ENCODE results near the gene BABAM2.
A peak's percentile ranks its signal among the peaks of the same experiment; 100 is the strongest.

BABAM2 gene

GRCh38 chr2:28338831-28339321, 448.3 kb downstream of the BABAM2 start:
- no peak overlapping the region for H3K27ac ChIP-seq
- no peak for TF ChIP-seq CTCF (conservative IDR thresholded peaks at IDR 0.05)

GRCh38 chr2:28339516-28340175, 449.1 kb downstream of the BABAM2 start:
- H3K27ac ChIP-seq, result no peak overlapping the region
- TF ChIP-seq CTCF (conservative IDR thresholded peaks at IDR 0.05), result no peak

- peak overlapping the region; percentile 9; the same call in 1 of the 2 replicates for H3K27ac ChIP-seq
- no peak for TF ChIP-seq CTCF (conservative IDR thresholded peaks at IDR 0.05)
Observed at GRCh38 chr2:28340312-28341202, 450.0 kb downstream of the BABAM2 start.

- no peak for TF ChIP-seq CTCF (conservative IDR thresholded peaks at IDR 0.05)
- H3K27ac ChIP-seq, result peak overlapping the region; percentile 9; the same call in 1 of the 2 replicates
Observed at GRCh38 chr2:28341208-28341891, 450.8 kb downstream of the BABAM2 start.

- TF ChIP-seq CTCF (conservative IDR thresholded peaks at IDR 0.05), result no peak
- H3K27ac ChIP-seq, result no peak overlapping the region
Observed at GRCh38 chr2:28342081-28342967, 451.8 kb downstream of the BABAM2 start.

- no peak for TF ChIP-seq CTCF (conservative IDR thresholded peaks at IDR 0.05)
- no peak overlapping the region for H3K27ac ChIP-seq
Observed at GRCh38 chr2:28343184-28343942, 452.8 kb downstream of the BABAM2 start.

All from VCaP (cell line).